ENCODE measurements around the gene SSR2.

SSR2 gene

GRCh38 chr1:155975375-155976061 is 45.2 kb downstream of the SSR2 start:
- in situ Hi-C loops (cut with HindIII; ENCODE audit: low sequenced_read_pairs) = no loop called here

- in situ Hi-C loops (cut with HindIII; ENCODE audit: low sequenced_read_pairs) = no loop called here
Observed at GRCh38 chr1:155974208-155975115, 46.3 kb downstream of the SSR2 start.

DNA sequence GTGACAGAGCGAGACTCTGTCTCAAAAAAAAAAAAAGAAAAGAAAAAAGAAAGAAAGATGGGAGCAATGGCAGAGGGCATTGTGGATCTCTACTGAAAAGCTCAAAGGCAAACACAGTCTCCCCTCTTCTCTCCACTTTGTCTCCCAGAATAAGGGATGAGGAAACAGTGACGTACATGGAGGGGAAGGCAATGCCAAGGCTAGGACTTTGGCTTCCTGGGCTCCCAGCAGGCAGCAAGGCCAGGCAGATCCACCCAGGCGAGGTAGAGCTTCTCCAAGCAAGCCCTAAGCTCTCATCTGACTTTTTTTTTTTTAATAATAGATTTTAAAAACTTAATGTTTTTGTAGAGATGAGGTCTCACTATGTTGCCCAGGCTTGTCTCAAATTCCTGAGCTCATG is 47.0 kb downstream of the SSR2 start:
- in situ Hi-C loops (cut with HindIII; ENCODE audit: low sequenced_read_pairs) = no loop called here

DNA sequence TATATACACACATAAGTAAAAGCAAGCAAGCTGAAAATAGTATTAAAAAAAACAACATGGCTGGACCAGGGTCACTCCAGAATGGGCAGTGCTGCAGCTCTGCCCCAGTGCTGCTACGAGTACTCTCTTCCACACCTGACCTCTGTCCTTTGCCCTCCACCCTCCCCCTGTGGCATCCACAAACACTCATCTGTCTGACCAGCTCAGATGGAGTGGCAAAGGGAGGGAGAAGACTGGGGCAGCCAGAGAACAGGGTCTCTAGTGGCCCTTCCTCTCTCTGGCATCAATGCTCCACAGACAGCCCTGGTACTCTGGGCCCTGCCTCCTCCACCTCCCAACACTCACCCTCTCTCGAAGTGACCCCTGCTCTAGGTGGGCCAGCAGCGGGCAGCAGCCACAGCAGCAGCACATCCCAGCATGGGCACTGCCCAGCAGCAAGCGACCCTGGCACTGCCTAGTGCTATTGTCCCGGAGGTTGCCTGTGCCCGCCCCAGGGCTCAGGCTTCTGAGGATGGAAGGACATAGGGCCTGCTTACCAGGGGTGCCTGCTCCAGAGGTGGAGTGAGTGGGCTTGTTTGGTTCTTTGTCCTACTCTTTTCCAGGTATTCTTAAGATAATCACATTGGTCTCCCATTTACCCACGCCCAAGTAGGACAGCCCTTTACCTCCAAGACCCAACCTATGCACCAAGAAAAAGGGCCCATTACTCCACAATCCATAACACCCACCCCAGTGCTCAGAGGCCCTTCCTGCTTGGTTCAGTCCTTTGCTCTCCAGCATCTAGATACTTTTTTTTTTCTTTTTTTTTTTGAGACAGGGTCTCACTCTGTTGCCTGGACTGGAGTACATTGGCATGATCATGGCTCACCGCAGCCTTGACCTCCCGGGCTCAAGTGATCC is 48.6 kb downstream of the SSR2 start:
- in situ Hi-C loops (cut with HindIII; ENCODE audit: low sequenced_read_pairs) = no loop called here

DNA sequence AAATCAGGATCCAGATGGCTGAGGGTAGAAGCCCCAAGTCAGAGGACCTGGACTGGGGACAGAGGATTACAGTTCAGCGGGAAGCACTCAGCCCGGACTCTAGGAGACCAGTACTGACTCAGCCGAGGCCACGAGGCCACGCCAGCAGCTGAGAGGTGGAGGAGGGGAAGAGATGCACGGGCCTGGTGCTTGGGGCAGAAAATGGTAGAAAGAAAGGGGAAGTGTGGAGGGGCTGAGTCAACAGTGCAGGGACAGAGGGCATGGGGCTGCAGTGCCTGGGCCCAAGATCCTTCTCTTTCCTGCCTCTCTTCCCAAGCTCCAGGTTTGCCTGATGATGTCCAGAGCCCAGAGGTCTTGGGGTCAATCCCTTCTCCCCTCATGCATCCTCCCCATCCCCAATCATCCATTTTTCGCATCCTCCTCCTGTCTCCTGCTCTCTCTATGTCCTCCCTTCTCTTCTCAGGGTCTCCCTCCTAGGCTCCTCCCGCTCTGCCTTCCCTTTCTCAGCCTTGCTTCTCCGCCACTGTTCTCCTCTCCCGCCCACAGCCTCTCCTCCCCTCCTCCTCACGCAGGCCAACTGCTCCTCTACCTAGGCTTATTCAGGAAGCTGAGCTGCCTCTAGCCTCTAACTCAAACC is 50.1 kb downstream of the SSR2 start:
- in situ Hi-C loops (cut with HindIII; ENCODE audit: low sequenced_read_pairs) = no loop called here

DNA sequence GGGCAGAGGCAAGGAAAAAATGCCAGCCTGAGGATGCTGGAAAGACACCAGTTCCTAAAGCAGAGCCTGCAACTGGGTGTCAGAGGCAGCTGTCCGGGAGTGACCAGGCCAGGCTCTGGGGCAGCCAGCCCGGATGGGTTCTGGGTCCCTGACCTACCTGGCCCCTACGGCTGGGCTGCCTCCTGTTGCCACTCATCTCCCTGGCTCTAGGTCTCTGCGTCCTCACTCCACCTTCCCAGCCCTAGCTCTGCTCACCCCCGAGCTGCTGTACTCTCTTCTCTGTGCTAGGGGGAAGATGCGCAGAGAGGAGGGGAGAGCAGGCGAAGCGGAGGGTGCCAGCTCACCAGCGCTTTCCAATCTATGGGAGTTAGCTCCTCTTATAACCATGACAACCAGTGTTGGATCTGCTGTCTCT is 51.4 kb downstream of the SSR2 start:
- in situ Hi-C loops (cut with HindIII; ENCODE audit: low sequenced_read_pairs) = loop anchor here (5.0 kb wide), 1 partner anchor 43 kb away; no protein-coding TSS in a partner anchor

GRCh38 chr1:155968670-155969069 is 52.1 kb downstream of the SSR2 start:
- in situ Hi-C loops (cut with HindIII; ENCODE audit: low sequenced_read_pairs) = loop anchor here (5.0 kb wide), 1 partner anchor 44 kb away; no protein-coding TSS in a partner anchor

DNA sequence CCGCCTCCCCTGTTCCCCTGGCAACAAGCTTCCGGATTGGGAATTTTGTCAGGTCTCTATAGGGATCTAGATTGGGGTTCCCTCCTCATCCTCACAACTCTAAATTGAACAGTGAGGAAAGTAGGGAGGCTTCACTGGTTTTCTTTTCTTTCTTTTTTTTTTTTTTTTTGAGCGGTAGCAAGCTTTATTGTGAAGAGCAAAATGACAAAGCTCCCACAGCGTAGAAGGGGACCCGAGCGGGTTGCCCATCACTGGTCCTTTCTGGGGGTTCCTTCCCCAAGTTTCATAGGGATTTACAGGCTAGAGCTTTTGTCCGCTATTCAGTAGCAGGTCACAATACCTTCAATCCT is 52.7 kb downstream of the SSR2 start:
- in situ Hi-C loops (cut with HindIII; ENCODE audit: low sequenced_read_pairs) = loop anchor here (5.0 kb wide), 1 partner anchor 44 kb away; no protein-coding TSS in a partner anchor

- in situ Hi-C loops (cut with HindIII; ENCODE audit: low sequenced_read_pairs) = loop anchor here (5.0 kb wide), 1 partner anchor 45 kb away; no protein-coding TSS in a partner anchor
Observed at GRCh38 chr1:155967341-155968050, 53.3 kb downstream of the SSR2 start.

DNA sequence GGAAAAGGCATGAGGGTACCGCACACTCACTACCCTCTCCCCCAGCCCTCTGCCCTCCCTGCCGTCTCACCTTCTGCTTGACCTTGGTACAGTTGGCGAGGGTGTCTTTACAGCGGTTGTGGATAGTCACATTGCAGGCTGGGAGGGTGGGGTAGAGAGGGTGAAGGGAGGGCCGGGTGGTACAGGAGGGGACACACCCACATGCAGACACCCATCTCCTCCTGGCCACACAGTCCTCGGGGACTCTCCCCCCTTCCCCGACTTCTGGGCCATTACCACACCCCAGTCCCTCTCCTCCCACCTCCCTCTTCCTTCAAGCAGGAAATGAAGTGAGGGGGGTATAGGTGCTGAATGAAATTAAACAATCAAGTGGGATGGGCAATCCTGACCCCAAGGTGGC is 54.0 kb downstream of the SSR2 start:
- in situ Hi-C loops (cut with HindIII; ENCODE audit: low sequenced_read_pairs) = loop anchor here (5.0 kb wide), 1 partner anchor 46 kb away; no protein-coding TSS in a partner anchor

DNA sequence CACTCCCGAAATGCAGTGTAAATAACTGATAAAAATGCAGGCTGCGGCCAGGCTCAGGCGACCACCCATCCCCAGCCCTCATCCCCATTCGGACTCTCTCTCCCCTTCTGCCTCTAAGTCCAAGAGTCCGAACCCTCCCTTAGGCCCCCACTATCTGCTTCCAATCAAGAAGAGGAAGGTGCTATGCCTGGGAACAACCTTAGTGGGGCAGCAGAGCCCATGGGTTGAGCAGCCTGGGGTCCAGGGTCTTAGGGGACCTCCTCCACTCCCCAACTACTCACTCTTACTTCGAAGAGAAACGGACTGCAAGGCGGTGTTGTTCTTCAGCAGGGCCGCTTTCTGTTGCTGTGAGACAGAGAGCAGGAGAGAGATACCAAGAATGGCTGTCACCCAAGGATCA is 54.6 kb downstream of the SSR2 start:
- in situ Hi-C loops (cut with HindIII; ENCODE audit: low sequenced_read_pairs) = loop anchor here (5.0 kb wide), 1 partner anchor 46 kb away; no protein-coding TSS in a partner anchor

DNA sequence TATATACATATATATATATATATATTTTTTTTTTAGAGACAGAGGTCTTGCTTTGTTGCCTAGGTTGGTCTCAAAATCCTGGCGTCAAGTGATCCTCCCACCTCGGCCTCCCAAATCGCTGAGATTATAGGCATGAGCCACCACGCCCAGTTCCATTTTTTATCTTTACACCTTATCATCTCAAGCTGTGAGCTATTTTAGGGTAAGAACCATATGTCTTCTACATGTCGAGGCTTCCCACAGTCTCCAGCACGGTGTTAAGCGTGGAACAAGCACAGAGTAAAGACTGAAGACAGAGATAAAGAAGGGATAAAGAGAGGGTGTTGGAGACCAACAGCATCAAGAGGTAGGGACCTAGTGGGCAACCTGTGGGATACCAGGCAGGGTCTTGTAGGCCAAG is 56.6 kb downstream of the SSR2 start:
- in situ Hi-C loops (cut with HindIII; ENCODE audit: low sequenced_read_pairs) = no loop called here

DNA sequence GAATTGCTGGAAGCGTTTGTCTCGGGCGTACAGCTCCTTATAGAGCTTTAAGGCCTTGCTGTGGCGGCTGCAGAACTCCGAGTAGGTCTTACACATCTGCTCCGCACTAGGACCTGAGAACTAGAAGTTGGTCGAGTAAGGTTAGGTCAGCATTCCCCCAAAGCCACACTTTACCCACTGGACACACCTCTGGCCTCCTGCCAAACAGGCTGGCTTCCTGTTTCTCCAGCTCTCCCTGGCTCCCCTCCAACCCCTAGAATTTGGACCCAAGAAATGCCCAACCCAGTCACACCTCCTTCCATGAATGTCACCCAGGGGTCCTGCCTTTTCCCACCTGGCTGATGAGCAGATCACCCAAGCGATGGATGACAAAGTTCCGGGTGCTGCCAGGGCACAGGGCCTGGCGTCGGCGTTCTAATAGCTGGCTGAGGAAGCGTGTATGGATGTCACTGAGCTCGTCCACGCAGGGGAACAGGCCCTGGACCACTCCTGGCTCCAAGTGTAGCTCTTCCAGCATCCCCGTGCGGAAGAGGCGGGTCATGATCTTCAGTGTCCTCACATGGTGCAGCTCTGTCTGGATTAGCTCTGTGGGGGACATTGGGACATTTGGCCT is 58.0 kb downstream of the SSR2 start:
- in situ Hi-C loops (cut with HindIII; ENCODE audit: low sequenced_read_pairs) = no loop called here

DNA sequence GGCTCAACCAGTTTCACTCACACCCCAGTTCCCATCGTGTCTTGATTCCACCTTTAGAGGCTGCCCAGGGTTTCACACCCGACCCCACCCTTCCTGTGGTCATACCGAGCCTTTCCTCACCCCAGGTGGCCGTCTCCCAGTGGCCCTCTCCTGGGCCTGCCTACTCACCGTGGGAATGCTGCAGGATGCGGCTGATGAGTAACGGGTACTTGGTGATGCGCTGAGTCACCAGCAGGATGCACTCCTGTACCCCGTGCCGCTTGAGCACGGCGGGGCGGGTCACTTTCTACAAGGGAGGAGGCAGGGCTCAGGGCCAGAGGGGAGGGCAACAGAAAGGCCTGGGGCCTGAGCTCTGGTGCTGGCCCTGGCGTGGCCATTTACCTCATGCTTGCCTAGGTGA is 58.8 kb downstream of the SSR2 start:
- in situ Hi-C loops (cut with HindIII; ENCODE audit: low sequenced_read_pairs) = no loop called here

GRCh38 chr1:155960081-155960745 is 60.5 kb downstream of the SSR2 start:
- in situ Hi-C loops (cut with HindIII; ENCODE audit: low sequenced_read_pairs) = no loop called here

All from endothelial cell of hepatic sinusoid (primary cell).